GM08714 (cell line): ENCODE measurements around the gene CASP8AP2.
"Not testable (repeated sequence)": the region's sequence is repeated elsewhere in the genome, so short reads cannot be mapped to it uniquely, and the experiment has no call there.

Experiments used
- H3K4me3 ChIP-seq: fragments of 200-500 bp; sonication (Bioruptor generic); 2 replicates; pipeline ENCODE4 v1.5.1; 2014; ENCODE audit warnings: mild to moderate bottlenecking, low read length, inconsistent platforms
- ZNF274 ChIP-seq: IDR thresholded peaks from 2 replicates; pipeline ENCODE4 v1.6.1; 2012; ENCODE audit warnings: mild to moderate bottlenecking, low read depth, low read length

Gene CASP8AP2

GRCh38 chr6:89840538-89840937 is 10.9 kb downstream of the CASP8AP2 start:
- no peak overlapping the region for H3K4me3 ChIP-seq

DNA sequence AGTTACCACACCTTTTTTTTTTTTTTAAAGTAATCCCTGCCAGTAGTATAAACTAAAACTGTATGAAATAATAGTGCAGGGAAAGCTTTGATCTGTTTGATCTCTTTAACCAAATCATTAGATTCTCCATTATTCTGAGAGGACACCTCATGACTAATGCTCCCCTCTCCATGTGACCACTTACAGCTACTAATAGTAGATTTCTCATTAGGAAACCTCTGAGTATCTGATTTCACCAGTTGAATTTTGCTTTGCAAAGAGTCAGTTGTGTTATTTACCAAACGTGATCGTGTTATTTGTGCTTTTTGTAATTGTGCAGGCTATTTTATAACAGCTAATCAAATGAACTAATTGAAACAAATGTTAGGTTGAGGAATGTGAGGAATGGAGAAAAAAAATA is 12.5 kb downstream of the CASP8AP2 start:
- no peak for TF ChIP-seq ZNF274
- no peak overlapping the region for H3K4me3 ChIP-seq

More at GRCh38 chr6:89840538-89840937, 10.9 kb downstream of the CASP8AP2 start:
- no peak for TF ChIP-seq ZNF274

DNA sequence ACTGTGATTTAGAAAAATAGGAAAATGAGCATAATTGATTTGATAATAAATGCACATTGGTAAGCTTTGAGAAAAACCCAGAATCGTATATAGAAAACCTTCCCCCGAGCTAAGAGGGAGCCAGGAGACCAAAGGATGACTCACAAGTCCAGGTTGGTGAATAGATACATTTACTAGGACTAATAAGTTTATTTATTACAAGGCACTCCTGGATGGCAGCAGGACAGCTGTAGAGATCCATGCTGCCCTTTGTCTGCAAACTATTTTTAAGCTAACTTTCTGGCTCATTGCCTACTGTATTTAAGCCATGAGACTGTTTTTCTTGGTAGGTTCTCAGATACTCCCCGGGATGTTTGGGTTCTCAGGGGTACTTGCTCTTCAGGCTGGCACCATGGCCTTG is 13.4 kb downstream of the CASP8AP2 start:
- no peak for TF ChIP-seq ZNF274
- no peak overlapping the region for H3K4me3 ChIP-seq

GRCh38 chr6:89847513-89847912 is 17.8 kb downstream of the CASP8AP2 start:
- H3K4me3 ChIP-seq = not testable (repeated sequence)

- no peak overlapping the region for H3K4me3 ChIP-seq
- TF ChIP-seq ZNF274 = no peak
Observed at GRCh38 chr6:89853068-89853467, 23.4 kb downstream of the CASP8AP2 start.

- TF ChIP-seq ZNF274 = no peak
- H3K4me3 ChIP-seq = no peak overlapping the region
Observed at GRCh38 chr6:89858041-89858440, 28.4 kb downstream of the CASP8AP2 start.

- H3K4me3 ChIP-seq = no peak overlapping the region
- no peak for TF ChIP-seq ZNF274
Observed at GRCh38 chr6:89859744-89860143, 30.1 kb downstream of the CASP8AP2 start.

DNA sequence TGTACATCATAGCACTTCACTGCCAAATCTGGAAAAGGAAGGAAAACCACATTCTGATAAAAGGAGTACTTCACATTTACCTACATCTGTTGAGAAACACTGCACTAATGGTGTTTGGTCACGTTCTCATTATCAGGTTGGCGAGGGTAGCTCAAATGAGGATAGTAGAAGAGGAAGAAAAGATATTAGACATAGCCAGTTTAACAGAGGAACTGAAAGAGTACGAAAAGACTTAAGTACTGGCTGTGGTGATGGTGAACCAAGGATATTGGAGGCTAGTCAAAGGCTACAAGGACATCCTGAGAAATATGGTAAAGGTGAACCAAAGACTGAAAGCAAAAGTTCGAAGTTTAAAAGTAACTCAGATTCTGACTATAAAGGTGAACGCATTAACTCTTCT is 32.6 kb downstream of the CASP8AP2 start:
- TF ChIP-seq ZNF274 = no peak
- no peak overlapping the region for H3K4me3 ChIP-seq

GRCh38 chr6:89862698-89863097 is 33.0 kb downstream of the CASP8AP2 start:
- H3K4me3 ChIP-seq = no peak overlapping the region
- no peak for TF ChIP-seq ZNF274

DNA sequence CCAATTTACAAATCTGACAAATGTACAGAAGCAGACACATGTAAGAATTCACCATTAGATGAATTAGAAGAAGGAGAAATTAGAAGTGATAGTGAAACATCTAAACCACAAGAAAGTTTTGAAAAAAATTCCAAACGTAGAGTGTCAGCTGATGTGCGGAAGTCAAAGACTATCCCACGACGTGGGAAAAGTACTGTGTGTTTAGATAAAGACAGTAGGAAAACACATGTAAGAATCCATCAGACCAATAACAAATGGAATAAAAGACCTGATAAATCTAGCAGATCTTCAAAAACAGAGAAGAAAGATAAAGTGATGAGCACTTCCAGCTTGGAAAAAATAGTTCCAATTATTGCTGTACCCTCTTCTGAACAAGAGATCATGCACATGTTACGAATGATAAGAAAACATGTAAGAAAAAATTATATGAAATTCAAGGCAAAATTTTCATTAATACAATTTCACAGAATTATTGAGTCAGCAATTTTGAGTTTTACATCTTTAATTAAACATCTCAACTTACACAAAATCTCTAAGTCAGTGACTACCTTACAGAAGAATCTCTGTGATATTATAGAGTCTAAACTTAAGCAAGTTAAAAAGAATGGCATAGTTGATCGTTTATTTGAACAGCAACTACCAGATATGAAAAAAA is 36.5 kb downstream of the CASP8AP2 start:
- no peak overlapping the region for H3K4me3 ChIP-seq

GRCh38 chr6:89873721-89874120 is 44.0 kb downstream of the CASP8AP2 start:
- no peak overlapping the region for H3K4me3 ChIP-seq

More for the DNA sequence above, 36.5 kb downstream of the CASP8AP2 start:
- no peak for TF ChIP-seq ZNF274

DNA sequence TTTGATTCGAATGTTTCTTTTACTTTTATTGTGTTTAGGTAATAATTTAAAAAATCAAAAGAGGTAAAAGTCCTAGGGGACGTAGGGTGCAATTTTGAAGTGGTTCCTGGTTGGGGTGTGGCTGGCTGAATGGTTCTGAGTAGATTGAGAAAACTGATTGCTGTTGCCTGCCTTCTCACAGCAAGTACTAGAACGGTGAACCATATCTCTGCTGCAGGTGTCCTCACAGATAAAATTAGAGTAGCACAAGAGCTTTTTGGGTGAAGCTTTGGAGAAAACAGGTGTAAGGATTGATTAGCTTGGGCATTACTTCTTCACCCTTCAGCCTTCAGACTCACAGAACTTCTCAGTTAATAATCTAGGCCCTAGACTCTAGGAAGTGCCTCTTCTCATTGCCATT is 44.8 kb downstream of the CASP8AP2 start:
- H3K4me3 ChIP-seq = no peak overlapping the region
- no peak for TF ChIP-seq ZNF274

More at GRCh38 chr6:89873721-89874120, 44.0 kb downstream of the CASP8AP2 start:
- no peak for TF ChIP-seq ZNF274

- no peak overlapping the region for H3K4me3 ChIP-seq
- no peak for TF ChIP-seq ZNF274
Observed at GRCh38 chr6:89886378-89887120, 56.9 kb downstream of the CASP8AP2 start.

DNA sequence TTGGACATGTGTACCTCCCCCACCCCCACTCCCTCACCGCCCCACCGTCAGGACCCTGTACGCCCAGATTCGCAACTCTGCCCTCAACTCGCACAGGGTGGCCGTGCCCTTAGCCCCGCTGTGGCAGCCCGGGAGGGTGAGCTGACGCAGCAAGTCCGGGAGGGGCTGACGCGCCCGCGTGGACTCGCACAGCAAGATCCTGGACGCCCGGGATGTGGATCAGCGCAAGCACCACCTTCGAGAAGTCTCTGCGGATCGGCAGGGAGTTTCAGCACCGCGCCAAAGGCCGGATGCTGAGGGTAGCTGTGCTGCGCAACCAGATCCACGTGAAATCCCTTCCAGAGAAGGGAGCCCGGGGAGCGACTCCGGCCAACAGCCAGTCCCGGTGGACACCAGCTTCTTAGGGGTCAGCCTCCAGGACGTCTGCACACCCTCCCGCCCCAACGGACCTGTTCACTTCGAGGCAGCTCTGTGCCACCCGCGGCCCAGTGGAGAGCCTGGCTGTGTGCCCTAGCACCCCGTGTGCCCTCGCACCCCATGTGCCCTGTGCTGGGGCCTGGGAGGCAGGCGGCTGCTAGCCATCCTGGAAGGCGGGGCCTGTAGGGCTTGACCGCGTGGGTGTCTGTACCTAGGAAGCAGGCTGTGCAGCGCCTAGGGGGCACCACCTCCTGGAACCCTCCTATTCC is 57.9 kb downstream of the CASP8AP2 start:
- H3K4me3 ChIP-seq = no peak overlapping the region
- no peak for TF ChIP-seq ZNF274

DNA sequence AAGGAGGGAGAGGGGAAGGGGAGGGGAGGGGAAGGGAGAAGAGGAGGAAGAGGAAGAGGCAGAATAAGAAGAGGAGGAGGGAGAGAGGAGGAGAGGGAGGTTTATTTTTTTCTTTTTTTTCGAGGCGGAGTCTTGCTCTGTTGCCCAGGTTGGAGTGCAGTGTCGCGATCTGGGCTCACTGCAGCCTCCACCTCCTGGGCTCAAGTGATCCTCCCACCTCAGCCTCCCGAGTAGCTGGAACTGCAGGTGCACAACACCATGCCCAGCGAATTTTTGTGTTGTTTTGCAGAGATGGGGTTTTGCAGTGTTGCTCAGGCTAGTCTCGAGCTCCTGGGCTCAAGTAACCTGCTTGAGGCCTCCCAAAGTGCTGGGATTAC is 58.4 kb downstream of the CASP8AP2 start:
- TF ChIP-seq ZNF274 = no peak
- H3K4me3 ChIP-seq = no peak overlapping the region
